ENCODE measurements around the gene OSGEP.

- TF ChIP-seq, protein P1, sequence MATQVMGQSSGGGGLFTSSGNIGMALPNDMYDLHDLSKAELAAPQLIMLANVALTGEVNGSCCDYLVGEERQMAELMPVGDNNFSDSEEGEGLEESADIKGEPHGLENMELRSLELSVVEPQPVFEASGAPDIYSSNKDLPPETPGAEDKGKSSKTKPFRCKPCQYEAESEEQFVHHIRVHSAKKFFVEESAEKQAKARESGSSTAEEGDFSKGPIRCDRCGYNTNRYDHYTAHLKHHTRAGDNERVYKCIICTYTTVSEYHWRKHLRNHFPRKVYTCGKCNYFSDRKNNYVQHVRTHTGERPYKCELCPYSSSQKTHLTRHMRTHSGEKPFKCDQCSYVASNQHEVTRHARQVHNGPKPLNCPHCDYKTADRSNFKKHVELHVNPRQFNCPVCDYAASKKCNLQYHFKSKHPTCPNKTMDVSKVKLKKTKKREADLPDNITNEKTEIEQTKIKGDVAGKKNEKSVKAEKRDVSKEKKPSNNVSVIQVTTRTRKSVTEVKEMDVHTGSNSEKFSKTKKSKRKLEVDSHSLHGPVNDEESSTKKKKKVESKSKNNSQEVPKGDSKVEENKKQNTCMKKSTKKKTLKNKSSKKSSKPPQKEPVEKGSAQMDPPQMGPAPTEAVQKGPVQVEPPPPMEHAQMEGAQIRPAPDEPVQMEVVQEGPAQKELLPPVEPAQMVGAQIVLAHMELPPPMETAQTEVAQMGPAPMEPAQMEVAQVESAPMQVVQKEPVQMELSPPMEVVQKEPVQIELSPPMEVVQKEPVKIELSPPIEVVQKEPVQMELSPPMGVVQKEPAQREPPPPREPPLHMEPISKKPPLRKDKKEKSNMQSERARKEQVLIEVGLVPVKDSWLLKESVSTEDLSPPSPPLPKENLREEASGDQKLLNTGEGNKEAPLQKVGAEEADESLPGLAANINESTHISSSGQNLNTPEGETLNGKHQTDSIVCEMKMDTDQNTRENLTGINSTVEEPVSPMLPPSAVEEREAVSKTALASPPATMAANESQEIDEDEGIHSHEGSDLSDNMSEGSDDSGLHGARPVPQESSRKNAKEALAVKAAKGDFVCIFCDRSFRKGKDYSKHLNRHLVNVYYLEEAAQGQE (IDR thresholded peaks at IDR 0.05; ENCODE audit: insufficient replicate concordance, low read depth): no peak
- TF ChIP-seq CTCF (IDR thresholded peaks at IDR 0.05; ENCODE audit: insufficient read depth, low read length): no peak
- TF ChIP-seq POLR2AphosphoS5 (IDR thresholded peaks at IDR 0.05; ENCODE audit: low read depth): no peak
- TF ChIP-seq GABPA (IDR thresholded peaks at IDR 0.05; ENCODE audit: low read depth): no peak
- TF ChIP-seq SPI1 (IDR thresholded peaks at IDR 0.05; ENCODE audit: borderline replicate concordance, low read depth): no peak
Observed at GRCh38 chr14:20470603-20470901, 15.9 kb upstream of the OSGEP start.

Data from HL-60 (cell line).